SU-DHL-6 (cell line): ENCODE results near the gene PRKACA.

Experiments used
- EZH2phosphoT487 ChIP-seq: fragments of 200-600 bp; sonication (generic), shearing (Covaris generic); conservative IDR thresholded peaks from 2 replicates; pipeline ENCODE4 v1.6.1; 2018; ENCODE audit warnings: mild to moderate bottlenecking, antibody characterized with exemption, low read length, moderate library complexity, mixed read lengths
- TF ChIP-seq, protein P1 (sequence below): fragments of 200-600 bp; sonication (generic); IDR thresholded peaks from one replicate; pipeline ENCODE4 v1.5.1; 2017; ENCODE audit warnings: antibody characterized with exemption, mild to moderate bottlenecking, low read length, moderate library complexity; ENCODE audit not compliant: insufficient read depth, poor library complexity, severe bottlenecking

- TF ChIP-seq, protein P1, sequence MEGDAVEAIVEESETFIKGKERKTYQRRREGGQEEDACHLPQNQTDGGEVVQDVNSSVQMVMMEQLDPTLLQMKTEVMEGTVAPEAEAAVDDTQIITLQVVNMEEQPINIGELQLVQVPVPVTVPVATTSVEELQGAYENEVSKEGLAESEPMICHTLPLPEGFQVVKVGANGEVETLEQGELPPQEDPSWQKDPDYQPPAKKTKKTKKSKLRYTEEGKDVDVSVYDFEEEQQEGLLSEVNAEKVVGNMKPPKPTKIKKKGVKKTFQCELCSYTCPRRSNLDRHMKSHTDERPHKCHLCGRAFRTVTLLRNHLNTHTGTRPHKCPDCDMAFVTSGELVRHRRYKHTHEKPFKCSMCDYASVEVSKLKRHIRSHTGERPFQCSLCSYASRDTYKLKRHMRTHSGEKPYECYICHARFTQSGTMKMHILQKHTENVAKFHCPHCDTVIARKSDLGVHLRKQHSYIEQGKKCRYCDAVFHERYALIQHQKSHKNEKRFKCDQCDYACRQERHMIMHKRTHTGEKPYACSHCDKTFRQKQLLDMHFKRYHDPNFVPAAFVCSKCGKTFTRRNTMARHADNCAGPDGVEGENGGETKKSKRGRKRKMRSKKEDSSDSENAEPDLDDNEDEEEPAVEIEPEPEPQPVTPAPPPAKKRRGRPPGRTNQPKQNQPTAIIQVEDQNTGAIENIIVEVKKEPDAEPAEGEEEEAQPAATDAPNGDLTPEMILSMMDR, result no peak
- TF ChIP-seq EZH2phosphoT487, result no peak
These were observed 2.9 kb upstream of the PRKACA start for GRCh38 chr19:14120497-14120780.
